Mesenteric fat pad (tissue), 1 donor: ENCODE measurements around the gene PARM1. TPM values are rescaled to one million over a fixed set of nuclear protein-coding genes. Genes with fewer than 3 reads are reported as not detected.
"Not testable (repeated sequence)": the region's sequence is repeated elsewhere in the genome, so short reads cannot be mapped to it uniquely, and the experiment has no call there.

ENCODE experiments used
- DNase-seq: peaks from one replicate; pipeline ENCODE4 v3.0.0-alpha.2; 2020; ENCODE audit warnings: low spot score
- total RNA-seq: library from RNA; stranded (reverse); fragmentation: NEBNext Ultra II Directional; extraction: Animal tissue kit (Norgen Biotek cat#: 25700); gene quantifications from one replicate; pipeline ENCODE4 v1.2.1, GENCODE V29; 2021
- donor health status: DM: yes; HTN: yes; CAD: no.

Gene PARM1
- total RNA-seq, 1 donor from 2014 or later: 27.5 TPM

DNA sequence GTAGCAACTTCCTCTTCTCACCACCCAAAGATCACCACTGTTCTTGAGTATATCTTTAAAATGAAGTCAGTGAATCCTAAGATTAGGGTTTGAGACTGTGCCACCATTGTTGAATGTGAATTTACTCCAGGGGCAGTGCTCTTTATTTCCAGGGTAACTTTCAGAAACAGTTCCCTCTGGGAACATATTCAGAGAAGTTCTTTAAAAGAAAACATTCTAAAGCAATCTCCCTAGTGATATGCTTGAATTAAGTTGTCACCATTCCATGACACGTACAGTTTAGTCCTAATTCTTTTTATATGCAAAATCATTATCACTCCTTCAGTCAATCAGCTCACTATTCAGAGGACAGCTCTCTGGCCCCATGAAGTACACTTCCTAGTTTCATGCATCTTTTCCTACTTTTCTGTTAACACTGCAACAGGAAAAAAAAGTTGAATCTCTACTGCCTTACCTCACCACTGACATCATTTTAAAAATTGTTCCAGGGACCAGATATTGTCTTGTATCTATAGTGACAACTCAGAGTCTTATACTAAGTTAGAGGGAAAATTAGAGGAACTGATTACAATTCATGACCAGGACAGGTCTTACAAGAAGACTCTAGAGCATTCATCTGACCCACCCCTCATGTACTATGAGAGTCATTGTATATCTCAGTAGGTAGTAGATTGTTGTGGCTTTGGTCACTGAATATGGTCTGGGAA lies 49.8 kb downstream of the PARM1 start:
- no peak for DNase-seq

DNA sequence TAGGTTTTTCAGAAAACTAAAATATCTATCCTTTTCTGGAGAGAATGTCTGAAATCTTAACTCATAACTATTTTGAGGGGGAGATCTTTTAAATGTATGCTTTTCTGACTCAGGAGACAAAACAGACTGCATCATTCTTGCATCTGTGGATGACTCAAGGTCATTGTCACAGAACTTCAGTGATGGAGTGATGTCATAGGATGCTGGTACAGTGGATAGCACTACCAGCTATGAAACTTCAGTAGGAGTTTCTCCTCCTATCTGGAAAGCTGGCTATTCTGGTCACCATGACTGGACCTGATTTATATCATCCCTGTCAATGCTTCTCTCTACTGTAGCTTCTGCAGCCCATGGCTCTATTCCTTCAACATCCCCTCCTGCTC lies 50.3 kb downstream of the PARM1 start:
- DNase-seq: no peak

DNA sequence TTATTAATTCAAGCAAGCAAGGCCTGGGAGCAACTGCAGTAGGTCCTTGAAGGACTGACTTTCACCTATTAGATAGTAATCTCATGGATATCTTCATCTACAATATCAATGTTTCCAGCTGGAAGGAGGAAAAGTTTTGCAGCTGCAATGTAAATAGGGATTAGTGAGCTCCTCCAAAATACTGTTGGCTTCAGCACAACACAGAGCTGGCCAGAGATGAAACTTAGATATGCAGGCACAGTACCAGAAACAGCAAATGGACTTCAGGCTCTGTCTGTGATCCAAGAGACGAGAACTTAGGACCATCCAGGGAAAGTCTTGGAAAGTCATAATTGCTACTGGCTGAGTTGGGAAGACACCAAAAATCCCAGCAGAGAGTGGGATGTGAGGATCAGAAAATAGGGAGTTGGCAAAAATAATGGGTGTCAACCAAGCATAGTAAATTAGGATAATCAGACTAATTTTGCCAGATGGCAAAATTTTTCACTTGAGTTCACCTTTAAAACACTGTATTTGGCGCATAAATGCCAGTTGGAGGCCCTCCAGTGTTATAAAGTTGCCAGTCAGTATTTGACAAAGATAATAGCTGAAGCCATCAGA lies 57.5 kb downstream of the PARM1 start:
- DNase-seq: no peak

GRCh38 chr4:74994436-74994835 lies 61.5 kb downstream of the PARM1 start:
- DNase-seq: not testable (repeated sequence)

- no peak for DNase-seq
Observed at GRCh38 chr4:74996996-74997395, 64.1 kb downstream of the PARM1 start.

GRCh38 chr4:74997948-74998729 lies 65.2 kb downstream of the PARM1 start:
- DNase-seq: no peak

DNA sequence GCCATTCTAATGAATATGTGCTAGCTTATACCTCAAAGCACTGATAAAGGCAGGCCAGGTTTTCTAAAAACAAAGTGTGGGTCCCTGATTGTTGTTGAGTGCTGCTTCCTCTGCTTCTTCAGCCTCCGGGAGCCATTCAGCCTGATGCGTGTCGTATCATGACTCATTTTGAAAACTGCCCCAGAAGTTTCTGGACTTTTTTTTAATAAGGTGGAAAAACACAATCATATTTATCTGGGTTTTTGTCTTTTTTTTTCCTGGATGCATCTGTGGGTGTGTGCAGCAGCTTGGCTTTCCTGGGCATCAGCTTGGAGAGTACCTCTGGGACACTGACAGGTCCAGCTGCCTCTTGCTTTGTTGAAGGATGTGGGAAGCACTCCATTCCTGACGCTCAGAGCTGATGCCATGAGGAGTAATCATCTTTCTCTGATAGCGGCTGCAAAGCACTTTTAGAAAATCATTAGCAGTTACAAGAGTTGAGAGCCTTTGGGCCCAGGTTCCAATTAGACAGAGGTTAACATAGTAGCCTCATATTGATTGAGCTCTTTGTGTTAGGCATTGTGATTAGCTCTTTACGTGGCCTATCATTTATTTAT lies 66.9 kb downstream of the PARM1 start:
- no peak for DNase-seq

GRCh38 chr4:75001871-75002270 lies 69.0 kb downstream of the PARM1 start:
- DNase-seq: no peak

DNA sequence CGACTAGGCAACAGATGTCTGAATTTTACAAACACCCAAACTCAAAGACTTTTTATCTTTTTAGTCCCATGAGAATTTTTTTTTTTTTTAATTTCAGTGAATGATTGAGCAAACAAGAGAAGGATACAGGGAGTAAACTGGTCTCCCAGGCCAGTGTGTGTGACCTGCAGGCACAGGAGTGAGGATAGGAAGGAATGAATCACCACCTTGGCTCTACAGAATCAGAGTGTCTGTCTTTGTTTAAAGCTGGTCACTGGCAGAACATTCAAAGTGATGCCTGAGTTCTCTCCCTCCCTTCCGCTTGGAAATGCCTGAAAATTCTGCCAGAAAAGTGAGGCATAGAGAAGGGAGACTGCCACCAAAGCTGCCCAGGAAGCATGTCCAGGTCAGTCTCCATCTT lies 69.5 kb downstream of the PARM1 start:
- no peak for DNase-seq

GRCh38 chr4:75003979-75004378 lies 71.1 kb downstream of the PARM1 start:
- DNase-seq: no peak

DNA sequence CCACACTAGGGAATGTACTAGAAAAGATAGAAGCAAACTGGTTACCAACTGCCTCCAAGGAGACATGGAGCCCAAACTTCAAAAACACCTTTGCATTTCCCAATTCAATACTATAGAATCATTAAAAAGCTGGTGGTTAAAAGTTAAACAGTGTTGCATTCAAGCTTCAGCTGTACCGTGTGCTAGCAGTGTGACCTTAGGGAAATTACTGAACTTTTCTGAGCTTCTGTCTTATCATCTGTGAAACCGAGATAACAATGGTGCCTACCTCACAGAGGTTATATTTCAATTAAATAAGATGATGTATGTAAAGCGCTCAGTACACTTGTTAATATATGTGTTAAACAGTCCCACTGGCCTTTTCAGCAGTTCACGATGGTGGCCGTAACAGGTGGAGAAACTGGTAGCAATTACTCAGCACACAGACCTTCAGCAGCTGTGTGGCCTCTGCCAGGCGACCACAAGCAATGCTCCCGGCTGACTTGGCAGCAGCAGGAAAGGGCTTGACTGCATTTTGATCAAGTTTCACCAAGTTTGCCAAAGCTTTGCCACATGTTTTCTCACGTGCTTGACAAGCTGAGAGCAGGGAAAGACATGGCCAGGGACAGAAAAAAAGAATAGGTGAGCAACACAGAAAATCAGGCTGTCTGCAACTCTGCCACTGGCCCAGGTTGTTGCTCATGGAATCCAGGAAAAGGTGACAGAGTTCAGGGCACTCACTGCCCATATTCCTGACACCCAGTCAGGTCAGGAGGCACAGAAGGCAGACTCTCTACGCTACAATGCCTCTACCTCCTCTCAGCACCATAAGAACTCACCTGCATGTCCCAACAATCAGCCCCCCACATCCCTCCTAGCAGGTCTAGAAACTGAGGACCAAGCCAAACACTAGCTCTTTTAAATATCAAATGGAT lies 72.1 kb downstream of the PARM1 start:
- no peak for DNase-seq

DNA sequence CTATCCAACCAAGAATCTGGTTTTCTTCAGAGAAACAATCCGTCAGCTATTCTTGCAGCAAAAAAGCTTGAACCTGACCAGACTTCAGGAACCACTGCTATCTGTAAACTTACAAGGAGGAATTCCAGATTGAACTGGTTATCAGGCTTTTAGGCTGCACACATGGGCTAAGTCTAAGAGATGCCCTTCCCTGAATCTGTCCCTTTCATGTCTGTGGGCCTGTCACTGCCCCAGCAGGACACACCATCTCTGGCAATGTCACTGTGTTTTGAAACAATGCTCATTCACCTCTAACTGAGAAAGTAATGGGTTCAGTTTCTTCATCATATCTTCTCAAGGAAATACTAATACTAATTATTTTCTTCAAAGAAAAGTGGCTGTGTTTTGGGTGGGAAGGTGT lies 72.8 kb downstream of the PARM1 start:
- no peak for DNase-seq

DNA sequence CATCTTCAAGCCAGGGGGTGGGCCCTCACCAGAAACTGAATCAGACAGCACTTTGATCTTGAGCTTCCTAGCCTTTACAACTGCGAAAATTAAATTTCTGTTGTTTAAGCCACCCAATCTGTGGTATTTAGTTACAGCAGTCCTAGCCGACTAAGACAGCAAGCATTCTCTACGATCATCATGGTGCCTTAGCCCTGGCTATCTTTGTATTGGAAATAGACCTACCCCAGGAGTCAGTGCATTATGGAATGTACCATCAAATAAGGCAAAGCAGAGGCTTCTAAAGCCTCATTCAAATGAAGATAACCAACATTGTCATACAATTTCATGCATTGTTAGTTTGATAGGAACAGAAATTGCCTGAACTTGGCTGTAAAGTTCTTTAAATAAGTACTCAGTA lies 75.0 kb downstream of the PARM1 start:
- DNase-seq: no peak

- DNase-seq: no peak
Observed at GRCh38 chr4:75009138-75009537, 76.2 kb downstream of the PARM1 start.

DNA sequence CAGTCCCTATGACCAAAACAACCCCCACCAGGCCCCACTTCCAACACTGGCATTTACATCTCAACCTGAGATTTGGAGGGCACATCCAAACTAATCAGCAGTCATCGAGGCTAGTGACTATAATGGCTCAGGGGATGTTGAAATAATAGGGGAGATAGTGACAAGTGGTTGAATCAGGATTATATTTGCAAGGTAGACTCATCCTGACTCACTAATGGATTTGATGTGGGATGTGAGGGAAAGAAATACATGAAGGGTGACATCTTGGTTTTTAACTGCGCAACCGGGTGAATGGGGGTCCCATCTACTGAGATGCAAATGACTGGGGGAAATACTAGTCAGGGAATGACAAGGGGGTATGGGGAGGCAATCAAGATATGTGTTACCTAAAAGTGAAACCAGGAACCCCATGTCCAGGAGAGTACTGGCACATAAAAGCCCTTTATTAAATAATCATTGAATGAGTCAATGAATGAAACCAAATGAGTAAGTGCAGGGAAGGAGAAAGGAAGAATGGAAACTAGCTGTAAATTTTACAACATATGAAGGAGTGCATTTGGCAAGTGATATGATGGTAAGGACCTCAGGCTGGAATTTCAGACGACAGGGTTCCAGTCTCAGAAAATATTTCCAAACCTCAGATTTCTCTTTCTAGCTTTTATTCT lies 78.3 kb downstream of the PARM1 start:
- DNase-seq: no peak

GRCh38 chr4:75015627-75016026 lies 82.7 kb downstream of the PARM1 start:
- DNase-seq: no peak

DNA sequence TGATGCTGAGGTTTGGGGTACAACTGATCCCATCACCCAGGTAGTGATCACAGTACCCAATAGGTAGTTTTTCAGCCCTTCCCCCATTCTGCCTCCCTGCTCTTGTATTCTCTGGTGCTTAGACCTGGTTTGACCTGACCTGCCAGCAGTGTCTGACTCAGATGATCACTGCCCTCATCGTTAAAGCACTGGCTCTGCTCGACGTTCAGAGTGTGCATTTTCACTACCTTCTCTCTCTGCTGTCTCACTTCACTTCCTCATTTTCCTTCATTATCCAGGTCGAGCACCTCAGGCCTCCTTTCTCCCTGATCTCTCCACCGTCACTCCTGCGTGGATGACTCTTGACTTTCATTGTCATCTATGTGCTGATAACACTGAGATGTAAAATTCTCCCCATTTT lies 83.6 kb downstream of the PARM1 start:
- no peak for DNase-seq

GRCh38 chr4:75018811-75019479 lies 86.0 kb downstream of the PARM1 start:
- no peak for DNase-seq

DNA sequence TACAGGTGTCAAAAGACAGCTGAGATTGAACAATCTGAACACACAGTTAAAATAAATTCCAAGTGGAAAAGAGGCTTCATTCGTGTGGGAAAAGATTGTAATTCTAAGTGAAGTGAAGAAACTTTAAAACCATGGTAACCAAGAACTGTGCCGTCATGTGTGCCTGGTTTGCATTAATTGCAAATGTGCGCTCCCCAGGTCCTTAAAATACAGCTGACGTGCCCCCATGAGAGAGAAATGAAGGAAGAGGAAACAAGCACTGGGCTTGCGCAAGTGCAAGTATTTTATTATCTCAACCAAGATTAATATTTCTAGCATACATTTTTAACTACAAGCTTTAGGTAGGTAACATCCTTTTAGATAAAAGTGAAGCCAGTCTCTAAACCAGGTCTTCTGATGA lies 92.5 kb downstream of the PARM1 start:
- no peak for DNase-seq
